ENCODE data around the gene UGT8.

Gene UGT8, protein sequence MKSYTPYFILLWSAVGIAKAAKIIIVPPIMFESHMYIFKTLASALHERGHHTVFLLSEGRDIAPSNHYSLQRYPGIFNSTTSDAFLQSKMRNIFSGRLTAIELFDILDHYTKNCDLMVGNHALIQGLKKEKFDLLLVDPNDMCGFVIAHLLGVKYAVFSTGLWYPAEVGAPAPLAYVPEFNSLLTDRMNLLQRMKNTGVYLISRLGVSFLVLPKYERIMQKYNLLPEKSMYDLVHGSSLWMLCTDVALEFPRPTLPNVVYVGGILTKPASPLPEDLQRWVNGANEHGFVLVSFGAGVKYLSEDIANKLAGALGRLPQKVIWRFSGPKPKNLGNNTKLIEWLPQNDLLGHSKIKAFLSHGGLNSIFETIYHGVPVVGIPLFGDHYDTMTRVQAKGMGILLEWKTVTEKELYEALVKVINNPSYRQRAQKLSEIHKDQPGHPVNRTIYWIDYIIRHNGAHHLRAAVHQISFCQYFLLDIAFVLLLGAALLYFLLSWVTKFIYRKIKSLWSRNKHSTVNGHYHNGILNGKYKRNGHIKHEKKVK

DNA sequence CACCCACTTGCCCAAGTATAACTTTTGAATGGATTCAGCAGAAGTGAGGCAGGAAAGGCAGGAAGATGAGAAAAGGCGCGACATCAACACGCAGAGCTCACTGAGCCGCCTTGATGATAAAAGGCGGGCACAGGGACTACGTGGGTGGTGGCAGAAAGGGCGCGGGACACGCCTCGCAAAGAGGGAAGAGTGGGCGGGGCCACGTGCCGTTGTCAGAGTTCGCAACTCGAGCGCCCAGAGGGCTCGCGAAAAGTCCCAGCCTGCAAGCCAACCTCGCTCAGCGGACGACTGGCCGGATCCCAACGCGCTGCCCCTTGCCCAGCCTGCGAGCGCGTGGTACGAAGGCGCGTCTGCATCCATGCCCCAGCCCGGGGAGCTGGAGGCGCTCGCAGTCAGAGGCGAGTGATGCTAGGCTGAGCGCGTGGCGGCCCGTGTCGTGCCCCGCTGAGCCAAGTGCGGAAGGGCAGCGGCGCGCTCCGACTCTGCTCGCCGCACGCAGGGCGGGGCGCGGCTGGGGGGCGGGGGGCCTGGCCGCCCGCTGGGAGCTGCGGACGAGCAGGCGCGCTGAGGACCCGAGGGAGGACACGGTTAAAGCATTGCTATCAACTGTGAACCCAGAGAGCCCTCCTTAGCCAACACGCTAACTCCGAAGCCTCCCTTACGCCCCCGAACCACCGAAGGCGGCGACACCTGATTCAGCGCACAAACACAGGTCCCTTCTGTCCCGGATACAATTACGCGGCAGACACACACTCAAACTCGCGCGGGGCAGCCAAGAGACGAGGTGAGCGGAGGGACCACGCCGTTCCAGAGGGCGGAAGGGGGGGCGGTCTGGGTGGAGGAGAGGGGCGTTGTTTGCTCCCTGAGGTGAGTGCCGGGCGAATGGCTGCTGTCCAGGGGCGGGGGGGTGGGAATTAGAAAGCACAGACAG, at the start of gene UGT8:
Gene UGT8, plus strand, starts transcription at position 617 of the 931 bp plus-strand sequence. CDS start 24,074 bp downstream, outside the sequence.
- Histone ChIP-seq H3K4me3 (ENCODE audit: low read length) (peak within 1 kb of the TSS; percentile 77), H3K9me3 (ENCODE audit: control insufficient read depth, insufficient read depth, low read length) (peaks cover 3% of the 10 kb centered on the region; the same call in 1 of the 2 replicates), H3K36me3 (ENCODE audit: control insufficient read depth, insufficient read depth, low read length) (peaks cover 5% of the 10 kb centered on the region; the same call in 1 of the 2 replicates), H3K27me3 (ENCODE audit: control insufficient read depth, insufficient read depth, low read length) (no peaks in the 10 kb centered on the region), H3K27ac (ENCODE audit: low read length) (no peak within 1 kb of the TSS), H3K4me1 (ENCODE audit: control insufficient read depth, insufficient read depth, low read length) (peaks cover under 1% of the 10 kb centered on the region; the same call in 1 of the 2 replicates)
- WGBS (ENCODE audit: insufficient coverage, insufficient read length): no CpG with 5 or more reads among the region's 84 CpGs
- DNase-seq (ENCODE audit: low read depth, low spot score): peak; percentile 43

DNA sequence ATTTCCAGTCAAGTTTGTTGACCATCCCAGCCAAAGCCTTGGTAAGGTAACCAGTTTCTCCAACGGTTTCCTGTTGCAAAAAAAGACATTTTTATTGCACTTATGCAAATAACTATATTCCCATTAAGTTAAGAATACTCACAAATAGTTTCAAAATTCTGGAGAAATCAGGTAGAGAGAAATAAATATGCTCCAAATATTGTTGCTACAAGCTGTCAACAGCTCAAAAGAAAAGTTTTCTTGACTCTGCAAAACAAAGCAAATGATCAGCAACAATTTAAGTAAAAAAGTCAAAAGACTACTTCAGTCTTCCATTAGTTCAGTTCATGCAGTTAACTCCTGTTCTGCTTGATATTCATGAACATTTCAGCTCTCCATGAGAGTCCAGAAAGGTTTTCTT, 49.0 kb upstream of the UGT8 start:
- no CpG with 5 or more reads among the region's 1 CpG for WGBS (ENCODE audit: insufficient coverage, insufficient read length)
- no peaks in the 10 kb centered on the region for H3K4me1 ChIP-seq (ENCODE audit: control insufficient read depth, insufficient read depth, low read length)
- no peaks in the 10 kb centered on the region for H3K27me3 ChIP-seq (ENCODE audit: control insufficient read depth, insufficient read depth, low read length)
- no peaks in the 10 kb centered on the region for H3K36me3 ChIP-seq (ENCODE audit: control insufficient read depth, insufficient read depth, low read length)
- no peaks in the 10 kb centered on the region for H3K9me3 ChIP-seq (ENCODE audit: control insufficient read depth, insufficient read depth, low read length)
- H3K27ac ChIP-seq (ENCODE audit: low read length): no peak overlapping the region
- DNase-seq (ENCODE audit: low read depth, low spot score): no peak
- no peak overlapping the region for H3K4me3 ChIP-seq (ENCODE audit: low read length)

DNA sequence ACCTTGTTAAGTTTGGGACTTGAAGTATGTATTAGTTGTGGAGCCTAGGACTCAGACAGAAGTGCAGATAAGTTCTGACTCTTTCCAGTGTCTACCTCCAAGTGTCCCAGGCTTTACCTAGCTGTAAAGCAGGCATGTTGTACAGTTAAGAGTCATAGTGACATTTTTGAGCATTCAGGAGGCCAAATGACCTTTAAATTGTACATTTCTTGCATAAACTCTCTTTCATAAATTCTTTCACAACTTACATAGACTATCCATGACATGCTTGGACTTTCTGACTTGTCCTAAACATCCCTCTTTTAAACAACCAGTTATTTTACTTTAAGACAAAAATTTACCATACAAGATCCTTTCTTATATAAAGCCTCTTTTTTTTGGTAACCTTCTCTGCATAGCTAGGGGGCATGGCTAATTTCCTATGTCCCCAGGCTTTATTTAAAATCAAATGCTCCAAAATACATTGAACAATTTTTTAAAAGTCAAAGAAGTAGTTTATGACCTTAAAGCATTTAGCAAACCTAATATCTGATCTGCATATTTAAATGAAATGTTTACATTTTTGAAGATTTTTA, 40.1 kb upstream of the UGT8 start:
- H3K4me3 ChIP-seq (ENCODE audit: low read length): no peak overlapping the region
- H3K27me3 ChIP-seq (ENCODE audit: control insufficient read depth, insufficient read depth, low read length): no peaks in the 10 kb centered on the region
- H3K9me3 ChIP-seq (ENCODE audit: control insufficient read depth, insufficient read depth, low read length): no peaks in the 10 kb centered on the region; the same call in 1 of the 2 replicates
- H3K36me3 ChIP-seq (ENCODE audit: control insufficient read depth, insufficient read depth, low read length): no peaks in the 10 kb centered on the region
- DNase-seq (ENCODE audit: low read depth, low spot score): peak; percentile 31
- no peak overlapping the region for H3K27ac ChIP-seq (ENCODE audit: low read length)
- H3K4me1 ChIP-seq (ENCODE audit: control insufficient read depth, insufficient read depth, low read length): peaks cover 2% of the 10 kb centered on the region; the same call in 1 of the 2 replicates

DNA sequence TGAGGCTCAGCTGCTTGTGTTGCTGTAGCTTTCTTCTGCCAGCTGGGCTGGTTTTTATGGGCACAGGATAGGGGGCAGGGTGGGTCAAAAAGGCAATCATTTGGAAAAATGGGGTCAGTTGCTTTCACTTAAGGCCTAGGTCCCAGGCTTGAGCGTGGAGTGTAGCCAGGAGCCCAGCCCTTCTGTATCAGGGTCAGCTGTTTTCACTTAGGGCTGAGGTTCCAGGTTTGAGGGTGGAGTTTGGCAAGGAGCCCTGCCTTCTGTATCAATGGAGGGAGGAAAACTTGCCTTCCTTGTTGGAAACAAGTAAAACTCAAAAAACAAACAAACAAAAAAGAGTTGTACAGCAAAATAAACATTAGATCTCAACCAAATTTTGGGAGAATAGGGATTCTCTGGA, 37.0 kb upstream of the UGT8 start:
- Histone ChIP-seq H3K4me1 (ENCODE audit: control insufficient read depth, insufficient read depth, low read length) (peaks cover 4% of the 10 kb centered on the region; the same call in 1 of the 2 replicates), H3K36me3 (ENCODE audit: control insufficient read depth, insufficient read depth, low read length) (no peaks in the 10 kb centered on the region), H3K27me3 (ENCODE audit: control insufficient read depth, insufficient read depth, low read length) (no peaks in the 10 kb centered on the region), H3K4me3 (ENCODE audit: low read length) (no peak overlapping the region), H3K9me3 (ENCODE audit: control insufficient read depth, insufficient read depth, low read length) (no peaks in the 10 kb centered on the region; the same call in 1 of the 2 replicates), H3K27ac (ENCODE audit: low read length) (no peak overlapping the region)
- WGBS (ENCODE audit: insufficient coverage, insufficient read length): no CpG with 5 or more reads among the region's 1 CpG
- no peak for DNase-seq (ENCODE audit: low read depth, low spot score)

DNA sequence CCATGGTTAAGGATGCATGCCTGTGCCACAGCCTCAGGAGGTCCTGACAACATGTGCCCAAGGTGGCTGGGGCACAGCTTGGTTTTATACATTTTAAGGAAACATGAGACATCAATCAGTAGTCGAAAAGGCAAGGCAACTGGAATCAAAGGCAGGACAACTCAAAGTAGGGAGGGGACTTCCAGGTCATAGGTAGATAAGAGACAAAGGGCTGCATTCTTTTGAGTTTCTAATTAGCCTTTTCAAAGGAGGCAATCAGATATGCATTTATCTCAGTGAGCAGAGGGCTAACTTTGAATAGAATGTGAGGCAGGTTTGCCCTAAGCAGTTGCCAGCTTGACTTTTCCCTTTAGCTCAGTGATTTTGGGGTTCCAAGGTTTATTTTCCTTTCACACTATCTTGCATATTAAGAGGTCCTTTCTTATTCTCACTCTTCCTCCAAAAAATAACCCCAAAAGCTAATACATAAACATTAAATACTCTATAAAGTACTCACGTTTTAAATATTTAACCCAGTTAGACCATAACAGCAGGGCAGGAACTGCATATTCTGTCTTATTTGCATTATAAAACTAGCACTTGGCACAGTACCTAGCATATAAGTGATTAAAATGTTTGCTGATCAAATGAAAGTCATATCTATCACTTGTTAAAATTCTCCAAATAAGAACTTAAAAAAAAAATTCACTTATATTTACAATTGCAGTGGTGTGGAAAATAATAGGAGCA, 36.3 kb upstream of the UGT8 start:
- 100% methylated on average over 1 of the region's 2 CpGs for WGBS (ENCODE audit: insufficient coverage, insufficient read length)
- no peaks in the 10 kb centered on the region for H3K27me3 ChIP-seq (ENCODE audit: control insufficient read depth, insufficient read depth, low read length)
- no peaks in the 10 kb centered on the region; the same call in 1 of the 2 replicates for H3K9me3 ChIP-seq (ENCODE audit: control insufficient read depth, insufficient read depth, low read length)
- H3K36me3 ChIP-seq (ENCODE audit: control insufficient read depth, insufficient read depth, low read length): no peaks in the 10 kb centered on the region
- no peak overlapping the region for H3K27ac ChIP-seq (ENCODE audit: low read length)
- peaks cover 4% of the 10 kb centered on the region; the same call in 1 of the 2 replicates for H3K4me1 ChIP-seq (ENCODE audit: control insufficient read depth, insufficient read depth, low read length)
- H3K4me3 ChIP-seq (ENCODE audit: low read length): no peak overlapping the region
- DNase-seq (ENCODE audit: low read depth, low spot score): peak; percentile 45

DNA sequence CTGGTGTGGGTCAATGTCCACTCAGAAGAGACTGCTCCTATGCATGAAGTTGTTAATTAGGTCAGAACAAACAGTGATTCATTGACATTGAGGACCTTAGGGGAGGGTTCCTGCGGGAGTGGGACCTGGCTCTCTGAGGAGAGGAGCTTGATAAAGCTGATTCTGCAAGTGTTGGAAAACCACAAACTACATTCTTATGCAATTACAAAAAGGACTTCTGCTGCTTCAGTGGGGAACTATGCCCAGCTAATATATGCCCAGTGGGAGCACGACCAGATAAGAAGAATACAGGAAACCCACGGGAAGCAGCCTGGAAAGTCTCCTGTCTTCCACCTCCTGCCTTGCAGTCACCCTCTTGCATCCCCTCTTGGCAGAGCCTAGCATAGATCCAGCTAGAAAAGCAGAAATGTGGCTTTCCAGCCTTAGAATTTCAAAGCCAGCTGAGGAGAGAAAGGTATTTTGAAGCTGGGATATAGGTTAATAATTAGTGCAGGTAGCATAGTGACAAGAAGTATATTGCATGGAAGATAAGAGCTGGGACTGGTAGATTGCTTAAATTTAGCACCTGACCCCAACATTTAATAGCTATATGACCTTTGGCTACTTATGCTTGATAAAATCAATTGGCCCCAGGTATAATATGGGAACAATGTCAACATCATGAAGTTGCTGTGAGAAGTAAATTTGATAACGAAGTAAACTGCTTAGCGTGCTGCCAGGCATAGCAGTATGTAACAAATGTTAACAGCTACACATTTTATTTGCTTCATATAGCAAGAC, 34.9 kb upstream of the UGT8 start:
- no CpG with 5 or more reads among the region's 5 CpGs for WGBS (ENCODE audit: insufficient coverage, insufficient read length)
- H3K4me1 ChIP-seq (ENCODE audit: control insufficient read depth, insufficient read depth, low read length): peaks cover 4% of the 10 kb centered on the region; the same call in 1 of the 2 replicates
- H3K9me3 ChIP-seq (ENCODE audit: control insufficient read depth, insufficient read depth, low read length): no peaks in the 10 kb centered on the region
- no peaks in the 10 kb centered on the region for H3K36me3 ChIP-seq (ENCODE audit: control insufficient read depth, insufficient read depth, low read length)
- no peaks in the 10 kb centered on the region for H3K27me3 ChIP-seq (ENCODE audit: control insufficient read depth, insufficient read depth, low read length)
- H3K27ac ChIP-seq (ENCODE audit: low read length): no peak overlapping the region
- no peak overlapping the region for H3K4me3 ChIP-seq (ENCODE audit: low read length)
- no peak for DNase-seq (ENCODE audit: low read depth, low spot score)

DNA sequence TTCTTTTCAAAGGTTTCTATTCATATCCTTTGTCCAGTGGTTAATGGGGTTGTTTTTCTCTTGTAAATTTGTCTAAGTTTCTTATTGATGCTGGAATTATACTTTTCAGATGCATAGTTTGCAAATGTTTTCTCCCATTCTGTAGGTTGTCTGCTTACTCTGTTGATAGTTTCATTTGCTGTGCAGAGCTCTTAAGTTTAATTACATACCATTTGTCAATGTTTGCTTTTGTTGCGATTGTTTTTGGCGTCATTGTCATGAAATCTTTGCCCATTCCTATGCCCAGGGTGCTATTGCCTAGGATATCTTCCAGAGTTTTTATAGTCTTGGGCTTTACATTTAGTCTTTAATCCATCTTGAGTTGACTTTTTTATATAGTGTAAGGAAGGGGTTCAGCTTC, 21.2 kb upstream of the UGT8 start:
- DNase-seq (ENCODE audit: low read depth, low spot score): no peak
- H3K36me3 ChIP-seq (ENCODE audit: control insufficient read depth, insufficient read depth, low read length): no peaks in the 10 kb centered on the region
- WGBS (ENCODE audit: insufficient coverage, insufficient read length): no CpG with 5 or more reads among the region's 2 CpGs
- H3K4me3 ChIP-seq (ENCODE audit: low read length): no peak overlapping the region
- no peak overlapping the region for H3K27ac ChIP-seq (ENCODE audit: low read length)
- no peaks in the 10 kb centered on the region for H3K4me1 ChIP-seq (ENCODE audit: control insufficient read depth, insufficient read depth, low read length)
- H3K9me3 ChIP-seq (ENCODE audit: control insufficient read depth, insufficient read depth, low read length): no peaks in the 10 kb centered on the region; the same call in 1 of the 2 replicates
- no peaks in the 10 kb centered on the region for H3K27me3 ChIP-seq (ENCODE audit: control insufficient read depth, insufficient read depth, low read length)

DNA sequence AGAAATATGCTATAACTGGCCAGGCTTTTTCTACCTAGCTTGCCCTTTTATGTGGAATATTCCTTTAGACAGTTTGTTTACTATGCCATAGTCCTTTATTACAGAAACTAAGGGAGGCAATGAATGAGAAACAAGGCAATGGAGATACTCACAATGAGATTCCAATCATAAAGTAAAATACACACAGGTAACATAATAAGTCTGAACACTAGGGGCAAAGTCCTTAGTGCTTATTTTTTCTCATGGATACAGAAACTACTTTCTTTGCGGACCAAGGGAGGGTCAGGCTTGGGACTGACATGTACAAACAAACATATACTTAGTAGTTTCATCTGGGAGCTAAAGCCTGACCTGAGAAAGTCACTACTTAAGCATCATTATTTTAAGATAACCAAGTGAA, 16.0 kb upstream of the UGT8 start:
- no peak overlapping the region for H3K4me3 ChIP-seq (ENCODE audit: low read length)
- H3K27me3 ChIP-seq (ENCODE audit: control insufficient read depth, insufficient read depth, low read length): no peaks in the 10 kb centered on the region
- no peaks in the 10 kb centered on the region for H3K4me1 ChIP-seq (ENCODE audit: control insufficient read depth, insufficient read depth, low read length)
- WGBS (ENCODE audit: insufficient coverage, insufficient read length): no CpG with 5 or more reads among the region's 1 CpG
- no peak overlapping the region for H3K27ac ChIP-seq (ENCODE audit: low read length)
- no peak for DNase-seq (ENCODE audit: low read depth, low spot score)
- H3K9me3 ChIP-seq (ENCODE audit: control insufficient read depth, insufficient read depth, low read length): no peaks in the 10 kb centered on the region; the same call in 1 of the 2 replicates
- no peaks in the 10 kb centered on the region for H3K36me3 ChIP-seq (ENCODE audit: control insufficient read depth, insufficient read depth, low read length)

DNA sequence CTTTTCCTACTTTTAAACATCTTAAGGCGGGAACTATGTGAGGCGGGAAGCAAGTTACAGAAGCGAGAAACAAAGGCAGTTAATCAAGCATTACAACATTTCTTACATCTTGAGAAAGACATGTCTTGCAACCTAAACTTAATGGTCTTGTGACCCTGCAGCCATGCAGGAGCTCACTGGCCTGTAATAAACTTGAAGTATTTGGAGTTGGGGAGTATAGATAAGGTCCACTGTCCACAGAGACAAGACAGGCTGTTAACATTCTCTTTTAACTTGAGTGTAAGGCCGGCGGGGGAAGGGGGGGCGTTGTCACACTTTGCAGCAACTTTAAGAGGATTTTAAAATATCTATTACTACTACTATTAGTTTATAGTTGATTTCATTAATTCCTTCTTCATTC, 10.3 kb upstream of the UGT8 start:
- Histone ChIP-seq H3K9me3 (ENCODE audit: control insufficient read depth, insufficient read depth, low read length) (no peaks in the 10 kb centered on the region), H3K4me1 (ENCODE audit: control insufficient read depth, insufficient read depth, low read length) (no peaks in the 10 kb centered on the region), H3K36me3 (ENCODE audit: control insufficient read depth, insufficient read depth, low read length) (no peaks in the 10 kb centered on the region), H3K27me3 (ENCODE audit: control insufficient read depth, insufficient read depth, low read length) (no peaks in the 10 kb centered on the region), H3K27ac (ENCODE audit: low read length) (no peak overlapping the region), H3K4me3 (ENCODE audit: low read length) (no peak overlapping the region)
- WGBS (ENCODE audit: insufficient coverage, insufficient read length): no CpG with 5 or more reads among the region's 6 CpGs
- no peak for DNase-seq (ENCODE audit: low read depth, low spot score)
